ENCODE results near the gene TSPO. TPM values are rescaled to one million over a fixed set of nuclear protein-coding genes. Genes with fewer than 3 reads are reported as not detected.

TSPO gene
- total and polyA plus RNA-seq, 2 experiments from 2014 or later = 34.6 to 44.7 TPM

- TF ChIP-seq REST (IDR thresholded peaks at IDR 0.05; ENCODE audit: unreplicated experiment) = no peak
- TF ChIP-seq POLR2AphosphoS5 (IDR thresholded peaks at IDR 0.05; ENCODE audit: low read depth) = no peak
- TF ChIP-seq CTCF (conservative IDR thresholded peaks at IDR 0.05; ENCODE audit: low read depth in 2 of 2) = no peak
- no peak for TF ChIP-seq JUNB (IDR thresholded peaks at IDR 0.05; ENCODE audit: unreplicated experiment)
- TF ChIP-seq STAT1 (IDR thresholded peaks at IDR 0.05; ENCODE audit: unreplicated experiment) = no peak
- TF ChIP-seq NANOG (IDR thresholded peaks at IDR 0.05; ENCODE audit: borderline replicate concordance) = no peak
- no peak for TF ChIP-seq CREB1 (CRISPR knock-in tag; IDR thresholded peaks at IDR 0.05; ENCODE audit: low read depth)
- no peak for TF ChIP-seq ZNF114 (CRISPR knock-in tag; IDR thresholded peaks at IDR 0.05)
- no peak for TF ChIP-seq EZH2 (IDR thresholded peaks at IDR 0.05; ENCODE audit: low read depth, unreplicated experiment)
Observed at GRCh38 chr22:43172191-43172590, 20.8 kb downstream of the TSPO start (continued).

GRCh38 chr22:43173566-43173965 is 22.2 kb downstream of the TSPO start:
- H2AFZ ChIP-seq = no peak overlapping the region
- Mint-ChIP-seq H3K4me1 (no peaks in the 10 kb centered on the region), H3K9me3 (no peaks in the 10 kb centered on the region; the same call in 2 of the 3 replicates), H3K36me3 (ENCODE audit: low read depth) (peaks cover 74% of the 10 kb centered on the region), H3K4me3 (no peak overlapping the region), H3K27me3 (ENCODE audit: insufficient read depth, low read depth, poor library complexity) (peaks cover 6% of the 10 kb centered on the region), H3K27ac (no peak overlapping the region)
- peaks cover 13% of the 10 kb centered on the region; the same call in 1 of the 2 replicates for H3K36me3 ChIP-seq (ENCODE audit: insufficient read depth)
- H3K9me2 ChIP-seq (ENCODE audit: insufficient read depth) = no peaks in the 10 kb centered on the region
- H3K27me3 ChIP-seq (ENCODE audit: insufficient read depth) = no peaks in the 10 kb centered on the region
- no peak overlapping the region for H3K4me3 ChIP-seq
- no peaks in the 10 kb centered on the region for H3K4me1 ChIP-seq (ENCODE audit: insufficient read depth)
- no peak for DNase-seq (ENCODE audit: low spot score)
- no peak overlapping the region for H3K27ac ChIP-seq (ENCODE audit: low read depth)
- no peak overlapping the region for H3K4me2 ChIP-seq
- no peaks in the 10 kb centered on the region for H3K79me2 ChIP-seq (replicated peaks; ENCODE audit: insufficient read depth)
- no peaks in the 10 kb centered on the region for H3F3A ChIP-seq (replicated peaks; ENCODE audit: low read depth)
- ATAC-seq = no peak
- H4K20me1 ChIP-seq (replicated peaks; ENCODE audit: insufficient read depth) = no peaks in the 10 kb centered on the region
- TF ChIP-seq CTCF (conservative IDR thresholded peaks at IDR 0.05; ENCODE audit: low read depth in 2 of 2) = no peak
- TF ChIP-seq ZNF114 (CRISPR knock-in tag; IDR thresholded peaks at IDR 0.05) = no peak
- no peak for TF ChIP-seq STAT1 (IDR thresholded peaks at IDR 0.05; ENCODE audit: unreplicated experiment)
- TF ChIP-seq ZNF331 (CRISPR knock-in tag; IDR thresholded peaks at IDR 0.05; ENCODE audit: low read depth) = no peak
- TF ChIP-seq REST (IDR thresholded peaks at IDR 0.05; ENCODE audit: unreplicated experiment) = no peak
- TF ChIP-seq POLR2AphosphoS5 (IDR thresholded peaks at IDR 0.05; ENCODE audit: low read depth) = no peak
- TF ChIP-seq EZH2phosphoT487 (IDR thresholded peaks at IDR 0.05; ENCODE audit: unreplicated experiment) = no peak
- no peak for TF ChIP-seq CREB1 (CRISPR knock-in tag; IDR thresholded peaks at IDR 0.05; ENCODE audit: low read depth)
